GM12891 (cell line): ENCODE measurements around the gene SLC9A5.

Source experiments
- DNase-seq: peaks from one replicate; pipeline ENCODE4 v3.0.0; 2011; ENCODE audit warnings: low spot score; ENCODE audit not compliant: insufficient read length
- FAIRE-seq: peaks from 2 replicates; lab custom pipeline; 2011; peaks lifted over from hg19 to GRCh38; lab: Jason Lieb, UNC
- PAX5 ChIP-seq: IDR thresholded peaks from 2 replicates; pipeline ENCODE4 v1.6.1; 2011; ENCODE audit warnings: low read length, moderate library complexity, mild to moderate bottlenecking; ENCODE audit not compliant: insufficient read depth, severe bottlenecking
- POLR2A ChIP-seq: IDR thresholded peaks from 2 replicates; pipeline ENCODE4 v1.6.1; 2011; ENCODE audit warnings: low read depth, low read length, control low read depth
- POLR2AphosphoS5 ChIP-seq: IDR thresholded peaks from 2 replicates; pipeline ENCODE4 v1.6.1; 2011; ENCODE audit warnings: low read depth, low read length, control low read depth
- POU2F2 ChIP-seq: IDR thresholded peaks from 2 replicates; pipeline ENCODE4 v1.6.1; 2011; ENCODE audit warnings: low read depth, mild to moderate bottlenecking, control low read depth, low read length, moderate library complexity
- SPI1 ChIP-seq: IDR thresholded peaks from 2 replicates; pipeline ENCODE4 v1.6.1; 2011; ENCODE audit warnings: low read depth, low read length, control low read depth
- TAF1 ChIP-seq: IDR thresholded peaks from 2 replicates; pipeline ENCODE4 v1.6.1; 2011; ENCODE audit warnings: low read depth, low read length, control low read depth

The SLC9A5 gene

GRCh38 chr16:67265834-67266233 lies 17.1 kb downstream of the SLC9A5 start:
- DNase-seq: no peak
- no peak for FAIRE-seq
- TF ChIP-seq PAX5 (no peak), POU2F2 (no peak), POLR2A (no peak), POLR2AphosphoS5 (no peak), SPI1 (no peak), TAF1 (no peak)

- DNase-seq (no peak), FAIRE-seq (no peak)
- no peak for TF ChIP-seq POLR2AphosphoS5
- TF ChIP-seq TAF1: no peak
- TF ChIP-seq PAX5: no peak
- TF ChIP-seq POU2F2: no peak
These were observed 19.4 kb downstream of the SLC9A5 start for GRCh38 chr16:67268136-67268579.

- no peak for FAIRE-seq
- DNase-seq: no peak
- TF ChIP-seq SPI1 (no peak), PAX5 (no peak), POLR2A (no peak), TAF1 (no peak), POLR2AphosphoS5 (no peak), POU2F2 (no peak)
These were observed 21.0 kb downstream of the SLC9A5 start for GRCh38 chr16:67269766-67270165.

- TF ChIP-seq POU2F2 (no peak), SPI1 (no peak), POLR2A (no peak), POLR2AphosphoS5 (no peak), TAF1 (no peak)
- no peak for DNase-seq
- FAIRE-seq: no peak
These were observed 22.2 kb downstream of the SLC9A5 start for GRCh38 chr16:67270931-67271338.

GRCh38 chr16:67271446-67271845 lies 22.7 kb downstream of the SLC9A5 start:
- DNase-seq (no peak), FAIRE-seq (no peak)
- TF ChIP-seq POU2F2 (no peak), TAF1 (no peak), PAX5 (no peak), SPI1 (no peak), POLR2A (no peak), POLR2AphosphoS5 (no peak)

GRCh38 chr16:67275321-67275720 lies 26.5 kb downstream of the SLC9A5 start:
- no peak for DNase-seq
- TF ChIP-seq PAX5 (no peak), POU2F2 (no peak), POLR2AphosphoS5 (no peak), POLR2A (no peak), TAF1 (no peak), SPI1 (no peak)
- no peak for FAIRE-seq

- DNase-seq (no peak), FAIRE-seq (no peak)
- TF ChIP-seq TAF1 (no peak), POLR2A (no peak), POLR2AphosphoS5 (no peak), SPI1 (no peak), POU2F2 (no peak), PAX5 (no peak)
These were observed 28.7 kb downstream of the SLC9A5 start for GRCh38 chr16:67277294-67277998.

- FAIRE-seq (no peak), DNase-seq (no peak)
- no peak for TF ChIP-seq POLR2A
- TF ChIP-seq TAF1: no peak
- TF ChIP-seq PAX5: no peak
- no peak for TF ChIP-seq POU2F2
- TF ChIP-seq SPI1: no peak
- TF ChIP-seq POLR2AphosphoS5: no peak
These were observed 29.4 kb downstream of the SLC9A5 start for GRCh38 chr16:67277999-67278772.

- peak; percentile 76 for DNase-seq
- TF ChIP-seq POU2F2 (no peak), POLR2A (no peak), TAF1 (no peak), POLR2AphosphoS5 (no peak), PAX5 (no peak), SPI1 (no peak)
- FAIRE-seq: no peak
These were observed 30.1 kb downstream of the SLC9A5 start for GRCh38 chr16:67278773-67279295.
